GM19395 (cell line): ENCODE measurements around the gene CDH22.

ENCODE experiments used
- ATAC-seq: cut with Tn5 transposase; IDR thresholded peaks from one replicate; pipeline ENCODE4 v1.9.1; 2021; ENCODE audit warnings: mild to moderate bottlenecking, moderate library complexity; ENCODE audit not compliant: unreplicated experiment

Gene CDH22

DNA sequence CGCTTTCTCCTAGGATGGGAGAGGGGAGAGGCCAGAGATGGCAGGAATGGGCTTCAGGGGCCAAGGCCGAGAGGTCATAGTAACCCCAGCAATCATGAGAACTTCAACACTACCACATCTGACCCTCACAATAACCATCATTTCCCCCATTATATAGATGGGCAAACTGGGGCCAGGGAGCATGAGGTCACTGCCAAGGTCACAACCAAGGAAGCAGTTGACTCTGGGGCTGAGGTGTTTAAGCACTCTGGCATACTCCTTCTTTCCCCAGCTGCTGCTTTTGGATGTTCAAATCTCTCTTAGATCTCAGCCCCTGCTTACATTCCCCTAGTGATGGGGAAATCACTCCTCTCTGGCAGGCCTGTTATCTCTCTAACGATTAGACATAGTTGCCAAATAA is 39.6 kb downstream of the CDH22 start:
- ATAC-seq = no peak

DNA sequence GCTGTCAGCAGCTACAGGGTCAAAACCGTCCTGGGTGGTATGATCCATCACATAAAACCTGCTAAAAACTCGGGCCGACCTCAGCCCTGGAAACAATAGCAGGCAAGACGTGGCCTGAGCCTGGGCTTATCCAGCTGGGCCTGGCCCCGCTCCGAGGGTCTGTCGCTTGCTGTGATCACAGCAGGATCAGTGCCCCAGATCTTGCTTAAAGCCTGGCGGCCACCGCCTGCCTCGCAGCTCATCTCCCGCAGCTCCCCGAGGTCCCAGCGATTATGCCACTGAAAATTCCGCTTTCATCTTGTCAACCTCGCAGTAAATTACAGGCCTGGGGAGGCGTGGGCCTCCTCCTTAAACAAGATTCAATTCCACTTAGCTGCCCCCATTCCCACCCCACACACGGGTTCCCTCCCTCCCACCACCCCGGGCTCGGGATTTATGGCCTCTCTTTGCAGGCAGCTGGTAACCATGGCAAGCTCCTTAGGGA is 40.1 kb downstream of the CDH22 start:
- no peak for ATAC-seq

DNA sequence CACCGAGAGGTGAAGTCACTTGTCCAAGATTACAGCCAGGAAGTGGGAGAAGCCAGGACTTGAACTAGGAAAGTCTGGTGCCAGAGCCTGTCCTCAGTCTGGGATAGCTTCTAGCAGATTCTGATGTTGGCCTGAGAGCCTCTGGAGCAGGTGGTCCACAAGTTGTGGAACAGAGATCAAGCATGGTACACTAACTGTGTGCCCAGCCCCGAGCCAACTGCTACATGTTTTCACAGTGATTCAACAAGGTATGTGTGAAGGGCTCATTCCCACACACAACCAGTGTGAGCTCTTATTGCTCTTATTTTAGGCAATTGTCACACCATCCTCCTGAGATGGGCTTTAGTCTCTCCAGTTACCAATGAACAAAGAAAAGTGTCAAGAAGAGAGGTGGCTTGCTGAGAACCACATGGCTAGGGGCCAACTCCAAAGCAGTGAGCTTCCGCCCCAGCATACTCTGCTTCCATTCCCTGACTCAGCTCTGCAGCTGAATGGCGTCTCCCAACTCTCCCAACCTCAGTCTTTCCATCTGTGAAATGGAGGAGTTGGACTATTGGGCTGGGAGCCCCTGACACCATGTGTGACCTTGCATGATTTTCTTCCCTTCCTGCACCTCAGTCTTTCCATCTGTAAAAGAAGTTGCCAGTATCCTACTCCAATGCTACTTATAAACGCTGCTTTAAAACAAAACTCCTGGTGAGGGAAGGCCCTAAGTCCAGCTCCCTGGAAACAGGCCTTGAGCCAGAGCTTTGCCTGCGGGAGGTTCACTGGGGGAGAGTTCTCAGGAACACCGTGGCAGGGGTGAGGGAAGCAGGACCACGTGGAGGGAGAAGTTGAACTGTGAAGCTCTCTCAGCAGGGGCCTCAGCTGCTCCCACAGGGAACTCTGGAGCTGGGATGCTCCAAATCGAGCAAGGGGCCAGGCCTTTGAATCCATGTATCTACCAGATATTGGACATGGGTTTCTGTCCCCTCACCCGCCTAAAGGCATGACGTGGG is 40.9 kb downstream of the CDH22 start:
- ATAC-seq = no peak

DNA sequence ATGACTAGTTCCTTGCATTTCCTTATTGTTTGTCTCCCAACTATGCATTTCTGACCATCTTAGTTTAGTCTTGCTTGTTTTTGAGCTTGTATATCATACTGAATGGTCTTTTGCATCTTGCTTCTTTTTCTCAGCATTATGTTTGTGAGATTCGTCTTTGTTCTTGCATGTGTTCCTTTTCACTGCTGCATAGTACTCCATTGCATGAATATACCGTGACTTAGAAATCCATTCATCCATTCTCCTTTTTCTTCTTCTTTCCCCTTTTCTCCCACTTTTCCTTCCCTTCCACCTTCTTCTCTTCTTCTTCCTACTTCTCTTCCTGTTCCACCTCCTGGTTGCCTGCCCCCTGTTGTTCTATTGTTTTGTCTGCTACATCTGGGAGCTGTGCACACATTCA is 42.8 kb downstream of the CDH22 start:
- ATAC-seq = no peak

DNA sequence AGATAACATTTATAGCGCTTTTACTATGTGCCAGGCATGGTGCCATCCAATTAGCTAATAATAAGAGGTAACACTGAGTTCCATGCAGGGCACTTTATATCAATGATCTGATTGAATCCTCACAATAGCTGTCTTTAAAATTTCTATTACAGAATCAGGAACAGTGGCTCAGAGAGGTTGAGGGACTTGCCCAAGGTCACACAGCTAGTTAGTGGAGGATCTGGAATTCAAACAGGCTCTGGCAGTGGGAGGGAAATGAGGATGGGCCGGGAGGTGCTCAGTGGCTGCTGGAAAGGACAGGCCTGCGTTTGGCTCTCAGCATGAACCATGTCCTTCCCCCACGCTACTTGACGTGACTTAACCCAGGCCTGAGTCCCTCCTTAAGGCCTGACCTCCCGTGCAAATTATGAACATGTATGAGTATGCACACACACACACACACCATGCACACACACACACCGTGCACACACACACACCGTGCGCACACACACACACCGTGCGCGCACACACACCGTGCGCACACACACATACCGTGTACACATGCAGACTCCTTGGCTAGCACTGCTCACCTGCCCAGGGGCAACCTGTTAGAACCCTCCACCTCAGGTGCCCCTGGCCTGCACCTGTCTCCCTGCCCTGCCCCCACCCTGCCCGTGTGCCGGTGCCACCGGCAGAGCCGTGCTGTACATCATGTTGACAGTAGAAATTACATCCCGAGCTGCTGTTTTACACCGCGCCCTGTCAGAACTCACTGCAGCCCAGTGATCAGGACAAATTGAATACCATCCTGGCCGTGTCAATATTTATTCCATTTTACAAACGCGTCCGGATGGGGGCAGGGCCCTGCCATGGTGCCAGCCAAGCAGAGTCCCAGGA is 43.7 kb downstream of the CDH22 start:
- no peak for ATAC-seq

DNA sequence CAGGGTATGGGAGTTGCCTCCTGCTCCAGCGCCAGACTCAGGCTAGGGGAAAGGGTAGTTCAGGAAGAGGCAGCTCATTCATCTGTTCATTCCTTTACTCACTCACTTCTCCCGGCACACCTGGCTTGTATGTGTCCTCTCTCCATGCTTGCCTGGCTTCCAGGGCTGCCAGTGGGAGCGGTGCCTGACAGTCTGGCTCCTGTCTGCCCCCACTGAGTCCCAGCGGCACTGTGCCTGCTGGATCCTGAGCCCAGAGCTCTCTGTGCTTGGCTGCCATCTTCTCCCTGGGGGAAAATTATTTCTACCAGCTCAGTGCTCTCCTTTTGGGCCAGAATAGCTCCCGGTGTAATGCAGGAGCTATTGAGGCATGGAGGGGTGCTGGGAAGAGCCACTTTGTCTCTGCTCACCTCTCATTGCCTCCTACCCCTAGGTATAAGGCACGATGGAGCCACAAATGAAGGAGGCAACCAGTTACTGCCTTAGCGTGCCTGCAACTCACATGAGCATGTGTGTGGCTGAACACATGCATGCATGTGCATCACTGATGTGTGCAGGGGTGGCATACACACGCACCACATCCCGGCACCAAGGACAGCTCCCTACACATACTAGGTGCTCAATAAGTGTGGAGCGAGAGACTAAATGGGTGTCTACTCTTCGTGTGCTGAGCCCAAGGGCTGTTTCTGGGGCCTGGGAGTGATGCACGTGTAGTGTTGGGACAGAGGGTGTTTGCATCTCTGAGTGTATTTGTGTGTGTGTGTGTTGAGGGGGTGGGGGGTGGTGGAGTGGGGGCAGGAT is 46.6 kb downstream of the CDH22 start:
- no peak for ATAC-seq

DNA sequence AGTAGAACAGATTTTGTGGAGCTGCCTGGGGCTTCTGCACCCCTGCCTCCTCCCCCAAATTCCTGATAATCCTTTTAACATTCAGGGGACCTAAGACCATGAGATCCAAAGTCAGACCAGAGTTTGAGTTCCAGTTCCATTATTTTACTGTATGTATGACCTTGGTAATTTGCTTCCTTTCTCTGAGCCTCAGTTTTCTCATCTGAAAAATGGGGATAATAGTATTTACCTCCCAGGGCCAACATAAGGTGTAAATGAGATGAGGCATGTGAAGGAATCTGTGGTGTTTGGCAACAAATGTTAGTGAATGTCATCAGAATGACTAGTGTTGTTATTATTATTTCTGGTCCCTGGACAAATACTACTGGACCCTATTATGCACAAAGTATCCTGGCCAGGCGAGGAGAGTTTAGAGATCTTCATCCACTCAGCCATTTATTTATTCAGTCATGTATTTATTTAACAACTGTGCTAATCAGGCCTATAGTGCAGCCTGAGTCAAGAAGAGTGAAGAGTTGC is 47.3 kb downstream of the CDH22 start:
- ATAC-seq = no peak

DNA sequence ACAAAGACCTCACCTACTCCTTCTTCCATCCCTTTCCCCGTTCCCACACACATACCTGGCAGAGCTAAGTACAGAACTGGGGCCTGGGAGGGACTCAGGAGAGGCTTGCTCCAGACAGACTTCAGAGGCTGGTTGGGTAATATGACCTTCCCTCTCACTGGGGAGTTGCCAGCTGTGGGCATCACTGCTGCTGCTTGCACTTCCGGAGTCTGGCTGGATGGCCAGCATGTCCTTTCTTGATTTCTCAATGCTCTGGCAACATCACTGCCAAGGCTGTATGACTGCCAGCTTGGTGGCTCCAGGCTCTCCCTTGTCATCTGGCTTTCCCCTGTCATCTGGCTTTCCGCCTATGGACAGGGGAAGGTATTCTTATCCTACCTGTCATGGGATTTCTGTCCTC is 47.8 kb downstream of the CDH22 start:
- no peak for ATAC-seq

DNA sequence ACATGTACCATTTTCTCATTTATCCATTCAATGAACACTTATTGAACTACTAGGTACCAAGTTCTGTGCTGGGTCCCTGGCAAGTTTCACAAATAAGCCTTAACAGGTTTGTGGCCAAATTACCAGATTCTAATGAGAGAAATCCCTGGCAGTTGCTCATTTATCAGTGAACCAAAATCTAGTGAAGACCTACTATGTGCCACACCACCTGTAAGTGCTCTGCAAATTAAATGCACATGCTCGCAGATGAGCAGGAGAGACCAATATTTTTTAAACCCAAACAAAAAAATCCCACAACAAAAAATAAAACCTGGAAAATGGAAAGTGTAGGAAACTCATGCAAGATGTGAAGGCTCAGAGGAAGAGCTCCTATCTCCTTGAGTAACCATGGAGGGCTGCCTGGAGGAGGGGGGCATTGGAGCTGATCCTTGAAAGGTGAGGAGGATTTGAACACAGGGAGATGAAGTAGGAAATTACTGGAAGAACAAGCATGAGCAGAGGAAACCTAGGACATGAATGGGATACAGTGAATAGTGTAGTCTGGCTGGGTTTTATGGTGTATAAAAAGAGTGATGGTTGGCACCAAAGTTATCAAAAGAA is 48.9 kb downstream of the CDH22 start:
- ATAC-seq = no peak

DNA sequence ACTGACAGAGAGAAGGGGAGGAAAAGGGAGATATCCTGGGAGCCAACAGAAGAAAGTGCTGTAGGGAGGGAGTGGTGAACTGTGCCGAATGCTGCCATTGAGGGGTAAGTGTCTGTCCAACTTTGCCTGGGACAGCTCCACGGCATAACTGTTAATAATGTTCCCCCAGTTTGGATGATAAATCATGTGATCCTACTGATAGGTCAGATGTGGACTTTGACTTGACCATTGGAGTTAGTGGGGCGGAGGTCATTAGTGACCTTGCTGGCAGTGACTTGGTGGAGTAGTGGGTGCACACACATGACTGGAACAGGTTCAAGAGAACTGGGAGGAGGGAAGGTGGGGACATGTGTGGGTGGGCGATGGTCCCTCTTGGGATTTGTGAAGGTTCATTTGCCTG is 50.4 kb downstream of the CDH22 start:
- no peak for ATAC-seq

DNA sequence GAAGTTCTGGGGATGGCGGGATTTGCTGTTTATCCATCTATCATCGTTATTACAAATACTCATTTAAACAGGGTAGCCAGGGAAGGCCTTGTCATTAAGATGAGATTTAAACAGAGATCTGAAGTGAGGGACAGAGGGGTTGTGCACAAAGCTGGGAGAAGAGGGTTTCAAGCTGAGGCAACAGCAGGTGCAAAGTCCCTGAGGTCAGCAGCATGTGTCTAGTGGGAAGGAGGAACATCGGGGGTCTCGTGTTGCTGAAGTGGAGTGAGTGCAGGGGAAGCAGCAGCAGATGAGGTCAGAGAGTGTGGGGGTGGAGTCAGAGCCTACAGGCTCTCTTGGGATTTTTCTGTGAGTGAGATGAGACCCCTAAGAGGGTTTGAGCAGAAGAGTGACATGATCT is 52.0 kb downstream of the CDH22 start:
- no peak for ATAC-seq

DNA sequence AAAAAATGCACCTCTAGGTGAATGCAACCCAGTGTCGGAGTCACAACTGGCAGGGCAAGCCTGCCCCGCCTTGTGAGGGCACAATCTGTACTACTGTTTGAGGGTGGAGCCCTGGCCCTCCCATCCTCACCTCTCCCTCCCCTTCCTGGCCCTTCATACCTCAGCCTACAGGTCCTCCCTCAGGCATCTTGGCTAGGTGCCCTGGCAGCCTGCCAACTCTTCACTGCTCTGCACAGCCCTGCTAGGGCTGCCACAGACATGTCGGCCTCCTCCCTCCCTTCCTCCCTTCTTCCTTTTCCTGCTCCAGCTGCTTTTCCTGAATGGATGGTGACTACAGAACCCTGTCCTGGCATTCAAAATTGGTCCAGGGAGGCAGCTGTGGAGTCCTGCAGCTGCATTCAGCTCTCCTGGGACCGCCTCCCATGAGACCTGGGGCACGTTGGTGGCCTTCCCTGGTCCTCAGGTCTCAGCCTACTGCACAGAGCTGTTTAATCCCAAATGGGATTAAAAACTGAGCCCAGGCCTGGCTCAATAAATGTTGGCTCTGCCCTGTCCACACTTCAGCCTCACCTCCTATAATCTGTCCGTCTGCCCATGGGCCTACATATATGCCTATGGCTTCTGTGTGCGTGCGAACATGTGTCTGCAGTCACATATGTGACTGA is 52.7 kb downstream of the CDH22 start:
- no peak for ATAC-seq

DNA sequence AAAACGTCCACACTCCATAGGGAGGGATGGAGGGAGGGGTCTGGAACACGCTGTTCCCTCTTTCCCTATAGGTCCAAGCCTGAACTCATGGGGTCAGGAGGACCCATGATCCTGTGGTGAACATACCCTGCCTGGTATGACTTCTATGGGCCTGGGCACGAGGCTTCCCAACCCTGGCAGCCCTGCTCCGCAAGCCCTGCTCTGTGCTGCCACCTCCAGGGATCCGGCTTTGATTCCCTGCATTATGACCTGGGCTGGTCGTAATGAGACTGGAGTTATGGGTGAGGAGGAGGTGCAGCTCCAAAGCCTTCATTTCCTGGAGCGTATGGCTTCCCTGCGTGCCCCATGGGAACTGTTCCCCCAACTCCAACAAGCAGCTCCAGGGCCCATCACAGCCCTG is 54.9 kb downstream of the CDH22 start:
- no peak for ATAC-seq

DNA sequence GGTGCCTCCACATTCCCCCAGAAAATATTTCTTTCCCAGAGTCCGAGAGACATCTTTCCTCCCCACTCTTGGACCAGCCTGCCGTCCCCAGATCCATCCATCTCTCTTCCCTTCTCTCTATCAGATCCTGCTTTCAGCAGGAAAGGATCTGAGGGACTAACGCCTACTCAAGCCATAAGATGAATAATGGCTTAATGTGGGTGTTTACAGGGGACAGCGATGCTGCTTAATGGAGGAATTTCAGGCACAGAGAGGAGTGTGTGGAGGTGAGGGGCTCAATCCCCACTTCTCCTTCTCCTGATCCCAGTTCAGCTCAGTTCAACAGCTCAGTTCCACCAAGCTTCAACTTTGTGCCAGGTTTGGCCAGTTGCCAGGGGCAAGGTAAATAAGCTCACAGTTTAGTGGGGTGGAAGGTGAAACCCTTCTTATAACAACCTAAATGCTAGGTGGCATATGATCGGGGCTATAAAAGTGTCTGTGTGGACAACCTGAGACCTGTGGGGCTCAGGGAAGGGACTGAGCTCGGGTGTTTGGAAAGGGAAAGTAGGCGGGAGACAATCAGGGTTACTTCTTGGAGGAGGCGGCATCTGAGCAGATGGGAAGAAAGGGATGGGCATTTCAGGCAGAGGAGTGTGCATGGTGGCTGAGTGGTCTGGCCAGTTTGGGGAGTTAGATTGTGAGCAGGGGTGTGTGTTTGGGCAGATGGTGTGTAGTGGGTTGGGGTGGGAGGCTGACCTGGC is 55.8 kb downstream of the CDH22 start:
- no peak for ATAC-seq

DNA sequence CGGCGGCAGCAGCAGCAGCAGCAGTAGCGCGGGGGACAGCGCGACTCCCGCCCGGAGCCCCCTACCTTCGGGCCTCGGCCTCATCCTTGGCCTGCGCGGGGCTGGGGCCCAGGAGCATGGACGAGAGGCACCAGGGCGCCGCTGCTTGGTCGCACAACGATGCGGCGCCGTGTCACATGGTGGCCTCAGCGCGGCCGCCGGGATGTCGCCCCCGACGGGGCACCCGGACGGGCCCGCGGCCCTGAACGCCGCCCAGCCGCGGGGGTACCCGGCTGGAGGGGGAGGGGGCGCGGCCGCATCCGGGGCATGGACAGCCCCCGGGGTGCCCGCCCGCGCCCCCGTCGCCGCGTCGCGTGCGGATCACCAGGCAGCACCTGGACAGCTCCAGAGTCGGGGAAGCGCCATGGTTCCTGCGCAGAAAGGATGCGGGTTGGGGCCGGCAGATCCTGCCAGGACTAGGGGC is 57.1 kb downstream of the CDH22 start:
- ATAC-seq = no peak

DNA sequence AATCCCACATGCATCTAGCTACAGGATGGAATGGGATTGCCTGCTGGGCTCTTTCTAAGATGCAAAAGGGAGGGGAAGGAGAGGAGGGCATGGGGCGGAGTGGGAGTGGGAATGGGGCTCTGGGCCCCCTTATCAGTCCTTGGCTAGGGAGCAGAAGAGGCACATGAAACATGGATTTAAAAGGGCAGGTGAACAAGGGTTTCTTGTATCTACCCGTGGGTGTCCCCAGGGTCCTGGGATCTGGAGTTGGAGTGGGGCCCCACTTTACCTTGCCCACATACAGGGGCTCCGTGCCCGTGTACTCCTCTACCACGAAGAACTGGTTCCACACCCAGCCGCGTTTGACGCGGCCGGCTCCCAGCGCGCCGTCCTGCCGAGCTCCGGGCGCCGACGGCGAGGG is 57.5 kb downstream of the CDH22 start:
- no peak for ATAC-seq

DNA sequence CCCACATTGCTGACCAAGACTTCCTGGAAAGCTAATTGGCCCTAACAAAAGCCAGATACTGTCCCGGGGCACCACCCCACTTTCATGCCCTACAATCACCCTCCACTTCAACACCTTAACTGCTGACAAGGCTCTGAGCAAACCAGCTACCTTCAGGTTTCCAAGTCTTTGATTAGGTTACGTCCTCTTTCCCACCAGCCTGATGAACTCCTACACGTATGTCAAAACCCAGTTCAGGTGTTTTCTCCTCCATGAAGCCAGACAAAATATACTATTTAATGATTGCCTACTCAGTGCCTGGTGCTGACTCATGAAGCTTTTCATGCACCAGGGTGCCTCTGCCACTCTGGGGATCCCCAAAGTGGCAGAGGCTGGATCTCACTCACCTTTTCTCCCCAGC is 58.6 kb downstream of the CDH22 start:
- no peak for ATAC-seq

DNA sequence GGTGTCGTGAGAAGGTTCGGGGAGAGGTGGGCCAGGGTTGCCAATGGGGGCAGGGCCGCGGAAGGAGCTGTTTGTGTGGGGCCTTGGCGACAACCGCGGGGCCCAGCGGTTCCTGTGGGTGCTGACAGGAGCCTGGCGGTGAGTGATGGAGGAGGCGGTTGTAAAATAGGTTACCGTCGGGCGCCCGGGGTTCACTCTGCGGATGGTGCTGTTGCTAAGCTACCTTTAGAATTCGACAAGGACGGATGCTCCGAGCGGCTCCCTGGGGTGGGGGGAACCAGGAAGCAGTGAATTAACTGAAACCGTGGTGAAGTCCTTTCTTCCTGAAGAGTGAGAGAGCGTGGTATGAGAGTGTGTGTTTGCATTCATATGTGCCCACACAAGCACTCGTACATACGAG is 61.7 kb downstream of the CDH22 start:
- ATAC-seq = no peak
